ENCODE data around the gene ZAP70.

Gene ZAP70

DNA sequence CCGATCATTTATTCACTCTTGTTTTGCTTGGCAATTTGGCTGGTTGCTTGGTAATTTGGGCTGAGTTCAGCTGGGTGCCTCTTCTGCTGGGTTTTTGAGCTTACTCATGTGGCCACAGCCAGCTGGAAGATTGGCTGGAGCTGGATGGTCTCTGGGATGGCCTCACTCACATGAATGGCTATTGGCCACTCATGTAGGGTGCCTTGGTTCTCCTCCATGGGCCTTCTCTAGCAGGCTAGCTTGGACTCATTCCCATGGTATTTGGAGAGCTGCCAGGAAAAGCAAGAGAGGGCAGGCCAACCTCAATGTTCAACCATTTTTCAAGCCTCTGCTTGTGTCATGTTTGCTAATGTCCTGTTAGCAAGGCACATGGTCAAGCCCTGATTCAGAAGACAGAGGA is 16.9 kb downstream of the ZAP70 start:
- no peak overlapping the region for H3K4me3 ChIP-seq (ENCODE audit: low read length)
- TF ChIP-seq ZNF274 (IDR thresholded peaks at IDR 0.05; ENCODE audit: low read depth, low read length): no peak

DNA sequence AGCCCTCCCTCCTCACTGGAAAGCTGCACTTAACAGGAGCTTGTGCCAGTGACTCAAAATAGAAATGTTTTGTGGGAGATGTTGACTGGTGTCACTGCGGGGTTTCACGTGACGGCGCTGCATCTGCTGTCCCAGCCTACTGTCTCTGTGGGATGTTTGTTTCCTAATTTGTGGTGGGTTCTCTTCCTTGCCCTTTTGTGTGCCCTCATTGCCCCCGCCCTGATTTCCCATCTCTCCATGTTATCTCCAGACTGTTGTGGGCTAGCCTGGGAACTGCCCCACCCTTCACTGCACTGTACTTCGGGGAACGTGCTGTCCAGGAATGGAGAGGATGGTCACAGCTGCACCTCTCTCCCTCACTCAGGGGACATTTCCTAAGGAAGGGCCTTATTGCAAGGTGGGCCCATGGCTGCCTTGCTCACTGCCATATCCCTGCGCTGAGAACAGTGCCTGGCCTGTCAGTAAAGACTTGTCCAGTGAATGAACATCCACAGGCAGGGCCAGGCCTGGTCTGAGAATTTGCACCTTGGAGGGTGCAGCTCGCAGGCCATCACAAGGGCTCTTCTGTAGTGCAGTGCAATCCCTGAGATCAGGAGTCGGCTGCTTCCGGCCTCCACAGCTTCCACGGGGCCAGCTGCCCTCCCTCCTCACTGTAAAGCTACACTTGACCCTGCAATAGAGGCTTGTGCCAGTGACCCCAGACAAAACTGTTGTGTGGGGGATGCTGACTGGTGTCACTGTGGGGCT is 18.1 kb downstream of the ZAP70 start:
- no peak overlapping the region for H3K4me3 ChIP-seq (ENCODE audit: low read length)
- no peak for TF ChIP-seq ZNF274 (IDR thresholded peaks at IDR 0.05; ENCODE audit: low read depth, low read length)

DNA sequence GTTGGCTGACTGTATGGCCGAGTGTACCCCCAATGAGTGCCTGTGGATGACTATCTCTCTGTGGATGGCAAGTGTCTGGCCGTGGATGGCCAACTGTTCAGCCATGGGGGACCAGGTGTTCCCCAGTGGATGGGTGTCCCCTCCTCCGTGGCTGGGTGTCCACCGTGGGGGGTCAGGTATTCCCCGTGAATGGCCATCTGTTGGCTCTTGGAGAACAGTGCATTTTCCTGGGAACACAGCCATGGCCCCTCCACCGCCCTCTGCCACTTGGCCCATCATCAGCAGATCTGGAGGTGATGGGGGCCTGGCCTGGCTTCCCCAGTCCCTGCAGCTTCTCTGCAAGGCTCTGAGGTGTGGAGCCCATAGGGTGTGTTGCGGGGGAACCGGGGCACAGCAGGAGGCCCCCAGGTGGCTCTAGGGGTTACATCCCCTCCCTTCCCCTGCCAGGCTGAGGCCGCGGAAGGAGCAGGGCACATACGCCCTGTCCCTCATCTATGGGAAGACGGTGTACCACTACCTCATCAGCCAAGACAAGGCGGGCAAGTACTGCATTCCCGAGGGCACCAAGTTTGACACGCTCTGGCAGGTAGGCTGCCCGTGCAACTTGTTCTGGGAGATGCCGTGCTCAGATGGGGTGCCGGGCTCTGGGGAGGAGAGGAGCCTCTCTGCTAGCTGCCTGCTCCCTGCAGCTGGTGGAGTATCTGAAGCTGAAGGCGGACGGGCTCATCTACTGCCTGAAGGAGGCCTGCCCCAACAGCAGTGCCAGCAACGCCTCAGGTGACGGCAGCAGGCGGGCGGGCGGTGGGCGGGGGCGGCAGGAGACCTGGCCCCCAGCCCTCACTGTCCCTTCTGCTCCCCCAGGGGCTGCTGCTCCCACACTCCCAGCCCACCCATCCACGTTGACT is 19.3 kb downstream of the ZAP70 start:
- no peak for TF ChIP-seq ZNF274 (IDR thresholded peaks at IDR 0.05; ENCODE audit: low read depth, low read length)
- H3K4me3 ChIP-seq (ENCODE audit: low read length): no peak overlapping the region

DNA sequence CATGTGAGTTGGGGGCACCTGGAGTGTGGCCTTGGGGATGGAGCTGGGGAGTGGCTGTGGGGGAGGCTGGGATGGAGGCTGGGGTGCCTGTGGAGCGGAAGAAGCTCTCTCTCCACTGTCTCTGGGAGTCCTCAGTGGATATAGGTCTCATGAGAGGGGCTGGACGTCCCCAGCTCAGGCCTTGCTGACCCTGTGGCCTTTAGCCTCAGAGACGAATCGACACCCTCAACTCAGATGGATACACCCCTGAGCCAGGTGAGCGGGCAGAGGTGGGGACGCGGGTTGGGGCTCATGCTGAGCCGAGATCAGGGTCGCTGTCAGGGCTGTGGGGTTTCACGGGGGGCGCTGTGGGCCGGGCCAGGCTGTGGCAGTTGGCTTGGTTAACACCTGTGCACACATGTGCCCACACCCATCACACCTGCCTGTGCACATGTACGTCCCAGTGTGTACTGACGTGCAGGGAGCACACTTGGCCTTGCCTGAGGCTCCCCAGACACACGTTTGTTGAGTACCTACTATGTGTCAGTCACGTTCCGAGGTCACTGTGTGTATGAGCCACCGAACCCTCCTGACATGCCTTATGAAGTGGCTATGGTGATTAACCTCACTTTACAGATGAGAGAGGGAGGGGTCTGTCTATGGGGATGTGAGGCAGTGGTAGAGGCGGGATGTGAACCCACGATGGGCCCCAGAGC is 20.1 kb downstream of the ZAP70 start:
- TF ChIP-seq ZNF274 (IDR thresholded peaks at IDR 0.05; ENCODE audit: low read depth, low read length): no peak
- no peak overlapping the region for H3K4me3 ChIP-seq (ENCODE audit: low read length)

DNA sequence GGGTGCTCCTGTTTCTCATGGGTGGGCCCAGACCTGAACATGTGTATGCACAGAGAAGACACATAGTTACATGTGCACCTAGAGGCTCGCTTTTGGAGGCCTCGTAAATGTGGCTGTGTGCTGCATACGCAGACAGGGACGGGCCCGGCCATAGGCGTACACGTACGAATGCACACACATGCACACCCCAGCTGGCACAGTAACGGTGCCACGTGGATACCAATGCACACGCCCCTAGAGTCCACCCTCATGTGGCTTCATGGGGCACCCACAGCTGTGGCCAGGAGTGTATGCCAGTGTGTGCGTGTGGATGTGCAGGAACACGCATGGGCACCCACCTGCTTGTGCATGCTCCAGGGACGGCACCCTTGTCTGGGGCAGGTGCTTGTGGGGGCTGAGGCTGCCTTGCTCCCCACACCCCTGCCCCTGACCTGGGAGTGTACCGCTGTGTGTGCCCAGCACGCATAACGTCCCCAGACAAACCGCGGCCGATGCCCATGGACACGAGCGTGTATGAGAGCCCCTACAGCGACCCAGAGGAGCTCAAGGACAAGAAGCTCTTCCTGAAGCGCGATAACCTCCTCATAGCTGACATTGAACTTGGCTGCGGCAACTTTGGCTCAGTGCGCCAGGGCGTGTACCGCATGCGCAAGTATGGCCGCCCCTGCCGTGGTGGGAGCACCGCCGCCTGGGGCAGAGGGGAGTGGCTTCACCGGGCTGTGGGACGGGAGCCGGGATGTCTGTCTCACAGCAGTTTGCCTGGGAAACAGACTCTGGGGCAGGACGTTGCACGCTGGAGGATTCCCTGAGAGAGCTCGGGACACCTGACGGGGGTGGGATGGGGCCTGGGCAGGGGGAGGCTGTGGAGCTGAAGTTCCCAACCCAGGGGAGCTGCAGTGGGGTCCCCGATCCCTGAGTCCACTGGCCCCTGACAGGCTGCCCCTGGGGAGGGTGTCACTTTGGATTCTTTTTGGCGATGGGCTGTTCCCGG is 21.0 kb downstream of the ZAP70 start:
- no peak for TF ChIP-seq ZNF274 (IDR thresholded peaks at IDR 0.05; ENCODE audit: low read depth, low read length)
- no peak overlapping the region for H3K4me3 ChIP-seq (ENCODE audit: low read length)

DNA sequence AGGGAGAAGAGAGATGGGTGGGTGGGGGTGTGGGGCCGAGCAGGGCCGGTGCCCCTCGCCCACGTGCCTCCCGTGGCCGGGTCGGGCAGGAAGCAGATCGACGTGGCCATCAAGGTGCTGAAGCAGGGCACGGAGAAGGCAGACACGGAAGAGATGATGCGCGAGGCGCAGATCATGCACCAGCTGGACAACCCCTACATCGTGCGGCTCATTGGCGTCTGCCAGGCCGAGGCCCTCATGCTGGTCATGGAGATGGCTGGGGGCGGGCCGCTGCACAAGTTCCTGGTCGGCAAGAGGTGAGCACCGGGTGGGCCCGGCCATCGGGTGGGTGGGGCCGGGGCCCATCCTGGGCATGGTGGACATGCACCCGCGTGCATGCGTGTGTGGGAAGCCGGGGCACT is 21.8 kb downstream of the ZAP70 start:
- no peak overlapping the region for H3K4me3 ChIP-seq (ENCODE audit: low read length)
- no peak for TF ChIP-seq ZNF274 (IDR thresholded peaks at IDR 0.05; ENCODE audit: low read depth, low read length)

DNA sequence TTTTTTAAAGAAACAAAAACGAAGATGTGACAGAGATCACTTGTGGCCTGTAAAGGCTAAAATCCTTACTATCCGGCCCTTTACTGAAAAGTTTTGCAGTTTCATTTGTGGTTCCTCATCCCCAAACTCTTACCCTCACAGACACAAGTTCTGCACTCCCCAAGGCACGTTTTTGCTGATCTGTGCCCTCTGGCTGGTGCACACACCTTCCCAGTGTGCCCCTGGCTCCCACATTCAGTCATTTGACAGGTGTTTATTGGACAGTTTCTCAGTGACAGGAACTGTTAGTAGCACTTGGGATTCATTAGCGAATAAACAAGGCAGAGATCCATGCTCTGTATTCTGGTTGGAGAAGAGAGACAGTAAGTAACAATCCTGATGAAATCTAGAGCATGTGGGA is 22.8 kb downstream of the ZAP70 start:
- no peak for TF ChIP-seq ZNF274 (IDR thresholded peaks at IDR 0.05; ENCODE audit: low read depth, low read length)

DNA sequence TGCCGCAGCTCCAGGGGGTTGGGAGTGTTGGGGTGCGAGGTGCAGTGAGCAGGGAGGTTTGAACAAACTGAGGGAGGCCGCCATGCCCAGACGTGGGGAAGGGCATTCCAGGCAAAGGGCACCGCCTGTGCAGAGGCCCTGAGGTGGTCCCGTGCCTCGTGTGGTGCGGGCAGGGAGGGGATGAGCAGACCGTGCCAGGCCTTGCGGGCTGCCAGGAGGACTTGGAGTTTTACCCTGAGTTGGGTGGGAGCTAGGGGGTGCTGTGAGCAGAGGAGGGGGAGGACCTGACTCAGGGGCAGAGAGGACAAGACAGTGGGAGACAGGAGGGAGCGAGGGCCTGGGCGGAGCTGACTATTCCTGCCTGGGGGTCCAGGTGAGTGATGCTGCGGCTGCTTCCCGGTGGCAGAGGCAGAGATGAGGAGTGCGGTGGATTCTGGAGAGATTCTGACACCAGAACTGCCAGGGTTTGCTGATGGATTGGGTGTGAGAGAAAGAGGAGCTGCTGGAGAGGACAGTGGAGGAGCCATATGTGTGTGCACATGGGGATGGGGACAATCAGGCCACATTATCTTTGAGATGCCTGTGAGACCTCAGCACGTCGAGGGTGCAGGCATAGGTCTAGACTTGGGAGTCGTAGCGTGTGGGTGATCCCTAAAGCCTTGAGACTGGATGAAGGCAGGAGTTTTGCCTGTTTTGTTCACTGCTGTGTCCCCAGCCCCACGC is 23.4 kb downstream of the ZAP70 start:
- no peak overlapping the region for H3K4me3 ChIP-seq (ENCODE audit: low read length)
- no peak for TF ChIP-seq ZNF274 (IDR thresholded peaks at IDR 0.05; ENCODE audit: low read depth, low read length)

More for the DNA sequence above, 22.8 kb downstream of the ZAP70 start:
- H3K4me3 ChIP-seq (ENCODE audit: low read length): no peak overlapping the region

DNA sequence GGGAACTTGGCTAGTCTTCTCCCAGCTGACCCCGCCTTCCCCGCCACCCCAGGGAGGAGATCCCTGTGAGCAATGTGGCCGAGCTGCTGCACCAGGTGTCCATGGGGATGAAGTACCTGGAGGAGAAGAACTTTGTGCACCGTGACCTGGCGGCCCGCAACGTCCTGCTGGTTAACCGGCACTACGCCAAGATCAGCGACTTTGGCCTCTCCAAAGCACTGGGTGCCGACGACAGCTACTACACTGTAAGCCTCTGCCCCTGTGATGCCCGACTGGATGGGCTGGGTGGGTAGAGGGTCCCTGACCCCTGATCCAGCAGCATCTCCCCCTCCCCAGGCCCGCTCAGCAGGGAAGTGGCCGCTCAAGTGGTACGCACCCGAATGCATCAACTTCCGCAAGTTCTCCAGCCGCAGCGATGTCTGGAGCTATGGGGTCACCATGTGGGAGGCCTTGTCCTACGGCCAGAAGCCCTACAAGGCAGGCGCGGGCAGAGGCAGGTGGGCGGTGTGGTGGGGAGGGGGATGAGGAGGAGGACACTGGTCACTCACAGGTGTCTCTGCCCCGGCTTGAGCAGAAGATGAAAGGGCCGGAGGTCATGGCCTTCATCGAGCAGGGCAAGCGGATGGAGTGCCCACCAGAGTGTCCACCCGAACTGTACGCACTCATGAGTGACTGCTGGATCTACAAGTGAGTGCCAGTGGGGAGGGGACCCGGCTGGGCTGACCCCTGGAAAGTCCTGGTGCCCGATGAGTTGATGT is 24.2 kb downstream of the ZAP70 start:
- no peak for TF ChIP-seq ZNF274 (IDR thresholded peaks at IDR 0.05; ENCODE audit: low read depth, low read length)
- no peak overlapping the region for H3K4me3 ChIP-seq (ENCODE audit: low read length)

DNA sequence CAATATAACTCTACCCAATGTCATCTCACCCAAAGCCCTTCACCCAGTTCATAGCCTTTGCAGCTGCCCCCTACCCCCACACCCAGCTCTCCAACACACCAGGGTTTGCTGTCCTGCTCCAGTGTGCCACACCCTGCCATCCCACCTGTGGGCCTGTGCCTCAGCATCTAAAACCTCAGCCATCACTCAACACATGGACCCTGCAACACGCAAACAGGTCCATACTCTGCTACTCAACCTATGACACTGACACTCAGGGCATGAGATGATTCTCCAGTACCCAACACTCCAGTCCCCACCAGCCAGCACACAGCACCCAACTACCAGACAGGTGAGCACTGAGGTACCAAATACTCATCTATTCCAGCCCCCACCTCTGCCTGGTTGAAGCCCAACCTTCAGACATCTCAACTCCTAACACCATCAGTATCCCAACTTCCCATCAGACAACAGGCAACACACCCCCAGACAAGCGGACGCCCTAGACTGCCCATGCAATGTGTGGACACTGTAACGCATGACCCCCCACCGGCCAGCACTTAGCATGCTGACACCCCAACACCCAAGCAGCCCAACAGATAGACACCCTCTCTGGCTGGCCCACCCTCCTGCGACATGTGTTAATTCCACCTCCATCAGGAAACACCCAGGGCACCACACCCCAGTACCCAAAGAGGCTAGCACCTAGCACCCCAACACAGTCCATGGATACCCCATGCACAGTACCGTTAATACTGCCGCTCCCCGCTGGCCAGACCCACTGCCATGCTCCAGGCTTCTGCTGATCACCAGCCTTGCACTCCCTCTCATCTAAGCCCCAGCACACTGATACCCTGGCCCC is 25.0 kb downstream of the ZAP70 start:
- TF ChIP-seq ZNF274 (IDR thresholded peaks at IDR 0.05; ENCODE audit: low read depth, low read length): no peak
- no peak overlapping the region for H3K4me3 ChIP-seq (ENCODE audit: low read length)
